Measurements from ENCODE around the gene ELP1. TPM values are rescaled to one million over a fixed set of nuclear protein-coding genes. Genes with fewer than 3 reads are reported as not detected.

Gene ELP1
- total and polyA plus RNA-seq, 2 experiments from 2014 or later = 14.5 to 24.1 TPM

GRCh38 chr9:108834959-108835665, 98.8 kb downstream of the ELP1 start:
- Histone ChIP-seq H3K27me3 (replicated peaks; ENCODE audit: insufficient read depth) (no peaks in the 10 kb centered on the region), H3K4me2 (ENCODE audit: unreplicated experiment) (no peak overlapping the region), H3K9ac (no peak overlapping the region), H3K4me1 (ENCODE audit: insufficient read depth) (peaks cover 14% of the 10 kb centered on the region), H3K9me2 (ENCODE audit: insufficient read depth) (no peaks in the 10 kb centered on the region), H3K27ac (no peak overlapping the region), H3F3A (ENCODE audit: insufficient read depth) (no peaks in the 10 kb centered on the region), H3K9me3 (ENCODE audit: low read depth) (no peaks in the 10 kb centered on the region), H3K79me2 (ENCODE audit: insufficient read depth) (no peaks in the 10 kb centered on the region), H4K20me1 (ENCODE audit: insufficient read depth) (no peaks in the 10 kb centered on the region), H2AFZ (no peak overlapping the region), H3K4me3 (no peak overlapping the region), H3K36me3 (ENCODE audit: low read depth) (no peaks in the 10 kb centered on the region)
- DNase-seq = no peak
- in situ Hi-C loops (cut with MboI) = no loop called here
- TF ChIP-seq EZH2phosphoT487 (IDR thresholded peaks at IDR 0.05; ENCODE audit: insufficient read depth, low read depth) (no peak), EZH2 (IDR thresholded peaks at IDR 0.05; ENCODE audit: insufficient read depth, poor library complexity, severe bottlenecking) (no peak)
- 53 to 62% methylated on average over 4 of the region's 4 CpGs for WGBS, 2 experiments (ENCODE audit: low coverage in 1 of 2, low lambda C conversion rate in 2 of 2, missing lambda C conversion rate in 2 of 2)

- Histone ChIP-seq H3K9ac (no peak overlapping the region), H3K9me3 (ENCODE audit: low read depth) (no peaks in the 10 kb centered on the region), H3K27ac (no peak overlapping the region), H4K20me1 (ENCODE audit: insufficient read depth) (no peaks in the 10 kb centered on the region), H2AFZ (no peak overlapping the region), H3K4me3 (no peak overlapping the region), H3F3A (ENCODE audit: insufficient read depth) (no peaks in the 10 kb centered on the region), H3K4me1 (ENCODE audit: insufficient read depth) (0 out of 2 replicates have a peak, but pooled peaks cover 7% of the 10 kb centered on the region), H3K4me2 (ENCODE audit: unreplicated experiment) (no peak overlapping the region), H3K36me3 (ENCODE audit: low read depth) (no peaks in the 10 kb centered on the region), H3K79me2 (ENCODE audit: insufficient read depth) (no peaks in the 10 kb centered on the region), H3K9me2 (ENCODE audit: insufficient read depth) (no peaks in the 10 kb centered on the region), H3K27me3 (replicated peaks; ENCODE audit: insufficient read depth) (0 out of 2 replicates have a peak, but pooled peaks cover 6% of the 10 kb centered on the region)
- 58 to 85% methylated on average over 2 to 3 of the region's 3 CpGs for WGBS, 2 experiments (ENCODE audit: low coverage in 1 of 2, low lambda C conversion rate in 2 of 2, missing lambda C conversion rate in 2 of 2)
- DNase-seq = no peak
- in situ Hi-C loops (cut with MboI) = no loop called here
- TF ChIP-seq EZH2phosphoT487 (IDR thresholded peaks at IDR 0.05; ENCODE audit: insufficient read depth, low read depth) (no peak), EZH2 (IDR thresholded peaks at IDR 0.05; ENCODE audit: insufficient read depth, poor library complexity, severe bottlenecking) (no peak)
Observed at GRCh38 chr9:108832179-108832500, 101.8 kb downstream of the ELP1 start.

- Histone ChIP-seq H3K9me3 (ENCODE audit: low read depth) (no peaks in the 10 kb centered on the region), H3F3A (ENCODE audit: insufficient read depth) (no peaks in the 10 kb centered on the region), H3K79me2 (ENCODE audit: insufficient read depth) (no peaks in the 10 kb centered on the region), H3K4me2 (ENCODE audit: unreplicated experiment) (no peak overlapping the region), H3K4me3 (no peak overlapping the region), H3K9me2 (ENCODE audit: insufficient read depth) (no peaks in the 10 kb centered on the region), H2AFZ (no peak overlapping the region), H3K4me1 (ENCODE audit: insufficient read depth) (0 out of 2 replicates have a peak, but pooled peaks cover 7% of the 10 kb centered on the region), H3K27me3 (replicated peaks; ENCODE audit: insufficient read depth) (0 out of 2 replicates have a peak, but pooled peaks cover 7% of the 10 kb centered on the region), H4K20me1 (ENCODE audit: insufficient read depth) (no peaks in the 10 kb centered on the region), H3K9ac (no peak overlapping the region), H3K36me3 (ENCODE audit: low read depth) (no peaks in the 10 kb centered on the region), H3K27ac (no peak overlapping the region)
- in situ Hi-C loops (cut with MboI) = no loop called here
- TF ChIP-seq EZH2 (IDR thresholded peaks at IDR 0.05; ENCODE audit: insufficient read depth, poor library complexity, severe bottlenecking) = no peak
- TF ChIP-seq EZH2phosphoT487 (IDR thresholded peaks at IDR 0.05; ENCODE audit: insufficient read depth, low read depth) = no peak
- WGBS, 2 experiments (ENCODE audit: low coverage in 1 of 2, low lambda C conversion rate in 2 of 2, missing lambda C conversion rate in 2 of 2) = 78 to 100% methylated on average over 1 of the region's 1 CpG
- DNase-seq = no peak
Observed at GRCh38 chr9:108831496-108832178, 102.3 kb downstream of the ELP1 start.

- Histone ChIP-seq H3K27ac (no peak overlapping the region), H3K36me3 (ENCODE audit: low read depth) (no peaks in the 10 kb centered on the region), H3K9ac (no peak overlapping the region), H3K79me2 (ENCODE audit: insufficient read depth) (no peaks in the 10 kb centered on the region), H2AFZ (no peak overlapping the region), H3K4me3 (no peak overlapping the region), H3K4me2 (ENCODE audit: unreplicated experiment) (no peak overlapping the region), H4K20me1 (ENCODE audit: insufficient read depth) (no peaks in the 10 kb centered on the region), H3K9me3 (ENCODE audit: low read depth) (no peaks in the 10 kb centered on the region), H3K4me1 (ENCODE audit: insufficient read depth) (0 out of 2 replicates have a peak, but pooled peaks cover 7% of the 10 kb centered on the region), H3K9me2 (ENCODE audit: insufficient read depth) (no peaks in the 10 kb centered on the region), H3K27me3 (replicated peaks; ENCODE audit: insufficient read depth) (peaks cover 21% of the 10 kb centered on the region), H3F3A (ENCODE audit: insufficient read depth) (no peaks in the 10 kb centered on the region)
- in situ Hi-C loops (cut with MboI) = no loop called here
- DNase-seq = peak; percentile 36
- TF ChIP-seq EZH2phosphoT487 (IDR thresholded peaks at IDR 0.05; ENCODE audit: insufficient read depth, low read depth) (no peak), EZH2 (IDR thresholded peaks at IDR 0.05; ENCODE audit: insufficient read depth, poor library complexity, severe bottlenecking) (no peak)
- WGBS, 2 experiments (ENCODE audit: low coverage in 1 of 2, low lambda C conversion rate in 2 of 2, missing lambda C conversion rate in 2 of 2) = 81 to 98% methylated on average over 2 of the region's 2 CpGs
Observed at GRCh38 chr9:108830272-108830671, 103.7 kb downstream of the ELP1 start.
